ENCODE results near the gene RAPGEF4. TPM values are rescaled to one million over a fixed set of nuclear protein-coding genes. Genes with fewer than 3 reads are reported as not detected.

RAPGEF4 gene
- total RNA-seq, 1 experiment from 2014 or later = not detected

DNA sequence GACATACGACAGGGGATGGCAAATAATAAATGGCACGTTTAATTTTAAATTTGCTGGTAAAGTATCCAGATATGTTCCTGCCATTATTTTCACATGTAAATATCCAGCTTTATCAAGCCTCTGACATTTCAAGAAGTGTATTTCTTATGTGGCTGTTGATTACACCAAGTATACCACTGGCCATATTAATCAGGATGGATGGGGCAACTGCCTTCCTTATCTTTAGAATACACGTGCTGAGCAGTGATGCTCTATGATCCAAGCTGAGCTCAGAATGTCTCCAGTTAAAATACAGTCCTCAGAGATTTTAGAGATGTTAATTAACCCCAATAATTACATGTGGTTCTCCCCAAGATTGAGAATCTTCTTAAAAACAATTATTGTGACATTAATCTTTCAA, 38.3 kb upstream of the RAPGEF4 start:
- Mint-ChIP-seq H3K27ac (ENCODE audit: low read depth, unreplicated experiment) (no peak overlapping the region), H3K36me3 (ENCODE audit: insufficient read depth, unreplicated experiment) (peaks cover 5% of the 10 kb centered on the region), H3K4me3 (ENCODE audit: unreplicated experiment) (no peak overlapping the region), H3K27me3 (ENCODE audit: insufficient read depth, unreplicated experiment) (no peaks in the 10 kb centered on the region), H3K9me3 (ENCODE audit: unreplicated experiment) (no peaks in the 10 kb centered on the region), H3K4me1 (ENCODE audit: insufficient read depth, unreplicated experiment) (peaks cover 33% of the 10 kb centered on the region)
- intact Hi-C loops (cut with micrococcal nuclease) = no loop called here
- TF ChIP-seq, protein P1, sequence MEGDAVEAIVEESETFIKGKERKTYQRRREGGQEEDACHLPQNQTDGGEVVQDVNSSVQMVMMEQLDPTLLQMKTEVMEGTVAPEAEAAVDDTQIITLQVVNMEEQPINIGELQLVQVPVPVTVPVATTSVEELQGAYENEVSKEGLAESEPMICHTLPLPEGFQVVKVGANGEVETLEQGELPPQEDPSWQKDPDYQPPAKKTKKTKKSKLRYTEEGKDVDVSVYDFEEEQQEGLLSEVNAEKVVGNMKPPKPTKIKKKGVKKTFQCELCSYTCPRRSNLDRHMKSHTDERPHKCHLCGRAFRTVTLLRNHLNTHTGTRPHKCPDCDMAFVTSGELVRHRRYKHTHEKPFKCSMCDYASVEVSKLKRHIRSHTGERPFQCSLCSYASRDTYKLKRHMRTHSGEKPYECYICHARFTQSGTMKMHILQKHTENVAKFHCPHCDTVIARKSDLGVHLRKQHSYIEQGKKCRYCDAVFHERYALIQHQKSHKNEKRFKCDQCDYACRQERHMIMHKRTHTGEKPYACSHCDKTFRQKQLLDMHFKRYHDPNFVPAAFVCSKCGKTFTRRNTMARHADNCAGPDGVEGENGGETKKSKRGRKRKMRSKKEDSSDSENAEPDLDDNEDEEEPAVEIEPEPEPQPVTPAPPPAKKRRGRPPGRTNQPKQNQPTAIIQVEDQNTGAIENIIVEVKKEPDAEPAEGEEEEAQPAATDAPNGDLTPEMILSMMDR (IDR thresholded peaks at IDR 0.05; ENCODE audit: unreplicated experiment) = no peak
- CTCF ChIA-PET = interaction anchor here (1.3 to 2.3 kb wide), 2 partner anchors 103 to 324 kb away, joined by 3 to 9 read pairs; no protein-coding TSS in a partner anchor
- POLR2A ChIA-PET = interaction anchor here (1.1 to 1.5 kb wide), 2 partner anchors 76 to 142 kb away, joined by 3 to 5 read pairs; no protein-coding TSS in a partner anchor
- BruUV-seq (replicated peaks) = no TSS peak
- DNase-seq (ENCODE audit: unreplicated experiment) = no peak

DNA sequence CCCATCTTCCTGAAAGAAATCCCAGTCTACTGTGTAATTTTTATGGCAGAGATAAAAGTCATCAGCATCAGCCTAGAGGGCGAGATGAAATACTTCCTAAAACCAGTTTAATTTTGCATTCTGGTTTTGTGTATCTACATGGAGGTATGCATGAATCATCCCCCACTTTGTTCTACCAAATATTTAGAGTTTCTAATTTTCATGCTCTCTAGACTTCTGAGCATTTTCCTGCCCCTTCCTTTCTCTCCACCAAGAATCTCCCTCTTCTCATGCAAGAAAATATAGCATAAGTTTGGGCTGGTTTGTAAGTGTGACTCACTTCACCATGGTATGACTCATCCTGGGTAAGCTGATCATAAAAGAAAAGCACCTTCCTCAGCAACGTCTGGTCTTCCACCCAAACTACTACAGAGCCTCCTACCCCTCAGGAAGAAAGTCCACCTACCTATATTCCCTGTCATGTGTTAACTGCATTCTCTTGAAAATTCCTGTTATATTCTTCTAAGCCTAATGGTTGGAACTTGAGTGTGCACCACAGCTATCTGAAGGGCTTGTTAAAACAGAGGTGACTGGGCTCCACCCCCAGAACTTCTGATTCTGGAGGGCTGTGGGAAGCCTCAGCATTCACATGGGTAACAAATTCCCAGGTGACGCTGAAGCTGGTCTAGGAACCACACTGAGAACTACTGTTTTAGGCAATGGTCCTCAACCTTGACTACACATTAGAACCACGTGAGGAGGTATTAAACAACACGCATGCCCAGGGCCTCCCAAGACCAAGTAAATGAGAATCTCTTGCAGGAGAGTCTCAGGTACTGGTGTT, 37.4 kb upstream of the RAPGEF4 start:
- intact Hi-C loops (cut with micrococcal nuclease) = no loop called here
- no peaks in the 10 kb centered on the region for H3K27me3 Mint-ChIP-seq (ENCODE audit: insufficient read depth, unreplicated experiment)
- ChIA-PET POLR2A (interaction anchor here (0.6 to 1.7 kb wide), 4 partner anchors 21 to 142 kb away, joined by 3 to 6 read pairs (median 4); no protein-coding TSS in a partner anchor), CTCF (interaction anchor here (0.6 to 2.3 kb wide), 5 partner anchors 13 to 323 kb away, joined by 3 to 9 read pairs (median 3); no protein-coding TSS in a partner anchor)
- H3K36me3 Mint-ChIP-seq (ENCODE audit: insufficient read depth, unreplicated experiment) = peaks cover 5% of the 10 kb centered on the region
- no peak overlapping the region for H3K4me3 Mint-ChIP-seq (ENCODE audit: unreplicated experiment)
- BruUV-seq (replicated peaks) = no TSS peak
- H3K9me3 Mint-ChIP-seq (ENCODE audit: unreplicated experiment) = no peaks in the 10 kb centered on the region
- peaks cover 23% of the 10 kb centered on the region for H3K4me1 Mint-ChIP-seq (ENCODE audit: insufficient read depth, unreplicated experiment)
- peak; percentile 85 for DNase-seq (ENCODE audit: unreplicated experiment)
- H3K27ac Mint-ChIP-seq (ENCODE audit: low read depth, unreplicated experiment) = peak overlapping the region; percentile 1
- TF ChIP-seq, protein P1 (IDR thresholded peaks at IDR 0.05; ENCODE audit: unreplicated experiment) = no peak

DNA sequence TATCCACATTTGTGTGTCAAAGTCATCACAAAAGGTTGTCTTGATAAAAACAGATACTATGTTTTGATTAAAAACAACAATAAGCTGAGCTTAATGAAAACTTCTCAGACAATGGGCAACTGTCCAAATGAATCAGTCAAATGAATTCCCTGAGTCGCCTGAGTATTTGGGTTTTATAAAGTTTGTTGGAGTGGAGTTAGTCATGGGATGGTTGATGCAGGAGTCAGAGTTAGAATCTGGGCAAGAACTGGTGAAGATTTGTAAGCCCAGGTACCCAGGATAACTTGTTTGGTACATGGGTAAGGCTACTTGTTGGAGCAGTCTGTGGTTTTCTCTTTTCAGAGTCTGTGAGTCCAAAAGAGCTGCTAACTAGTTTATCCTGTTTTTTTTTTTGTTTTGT, 34.4 kb upstream of the RAPGEF4 start:
- intact Hi-C loops (cut with micrococcal nuclease) = no loop called here
- TF ChIP-seq, protein P1 (IDR thresholded peaks at IDR 0.05; ENCODE audit: unreplicated experiment) = no peak
- Mint-ChIP-seq H3K4me1 (ENCODE audit: insufficient read depth, unreplicated experiment) (peaks cover 15% of the 10 kb centered on the region), H3K4me3 (ENCODE audit: unreplicated experiment) (no peak overlapping the region), H3K36me3 (ENCODE audit: insufficient read depth, unreplicated experiment) (no peaks in the 10 kb centered on the region), H3K27me3 (ENCODE audit: insufficient read depth, unreplicated experiment) (no peaks in the 10 kb centered on the region), H3K9me3 (ENCODE audit: unreplicated experiment) (no peaks in the 10 kb centered on the region), H3K27ac (ENCODE audit: low read depth, unreplicated experiment) (no peak overlapping the region)
- ChIA-PET CTCF (interaction anchor here (0.6 to 1.6 kb wide), 8 partner anchors 10 to 240 kb away, joined by 3 to 6 read pairs (median 4); no protein-coding TSS in a partner anchor), POLR2A (interaction anchor here (0.9 to 1.4 kb wide), 4 partner anchors 8 to 144 kb away, joined by 3 to 5 read pairs (median 3); no protein-coding TSS in a partner anchor)
- BruUV-seq (replicated peaks) = no TSS peak
- peak; percentile 70 for DNase-seq (ENCODE audit: unreplicated experiment)

DNA sequence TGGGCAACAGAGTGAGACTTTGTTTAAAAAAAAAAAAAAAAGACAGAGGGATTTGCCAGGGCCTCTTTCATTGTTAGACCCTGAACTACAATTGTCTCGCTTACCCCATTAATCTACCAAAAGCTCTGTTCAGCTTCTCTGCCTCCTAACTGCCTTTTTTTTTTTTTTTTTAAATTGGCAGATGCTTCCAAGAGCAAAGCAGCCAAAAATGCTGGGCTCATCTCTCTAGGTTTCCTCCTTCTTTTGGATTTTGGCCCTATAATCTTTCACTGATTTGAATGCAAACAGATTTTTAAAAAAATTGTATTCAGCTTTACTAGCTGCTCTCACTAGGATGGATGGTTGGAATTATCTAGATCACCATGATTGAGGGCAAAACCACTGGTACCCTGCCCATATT, 33.2 kb upstream of the RAPGEF4 start:
- BruUV-seq (replicated peaks) = no TSS peak
- CTCF ChIA-PET = interaction anchor here (0.6 to 1.0 kb wide), 4 partner anchors 94 to 130 kb away, joined by 4 to 8 read pairs (median 5); no protein-coding TSS in a partner anchor

More for the DNA sequence above, 33.2 kb upstream of the RAPGEF4 start:
- Mint-ChIP-seq H3K4me1 (ENCODE audit: insufficient read depth, unreplicated experiment) (peaks cover 15% of the 10 kb centered on the region), H3K4me3 (ENCODE audit: unreplicated experiment) (no peak overlapping the region), H3K27me3 (ENCODE audit: insufficient read depth, unreplicated experiment) (no peaks in the 10 kb centered on the region), H3K36me3 (ENCODE audit: insufficient read depth, unreplicated experiment) (no peaks in the 10 kb centered on the region), H3K9me3 (ENCODE audit: unreplicated experiment) (no peaks in the 10 kb centered on the region), H3K27ac (ENCODE audit: low read depth, unreplicated experiment) (no peak overlapping the region)
- TF ChIP-seq, protein P1 (IDR thresholded peaks at IDR 0.05; ENCODE audit: unreplicated experiment) = no peak
- POLR2A ChIA-PET = interaction anchor here (0.6 kb wide), 1 partner anchor 434 kb away, joined by 3 read pairs; no protein-coding TSS in a partner anchor
- intact Hi-C loops (cut with micrococcal nuclease) = no loop called here
- no peak for DNase-seq (ENCODE audit: unreplicated experiment)

All from MCF 10A (cell line).